Endometrium (tissue), 2 donors: Measurements from ENCODE around the gene AKAP6.

Experiments
- FAIRE-seq: peaks from 2 replicates; lab custom pipeline; 2012; peaks lifted over from hg19 to GRCh38; lab: Jason Lieb, UNC
- donor health status: control.
- donor health status: control.

The AKAP6 gene

DNA sequence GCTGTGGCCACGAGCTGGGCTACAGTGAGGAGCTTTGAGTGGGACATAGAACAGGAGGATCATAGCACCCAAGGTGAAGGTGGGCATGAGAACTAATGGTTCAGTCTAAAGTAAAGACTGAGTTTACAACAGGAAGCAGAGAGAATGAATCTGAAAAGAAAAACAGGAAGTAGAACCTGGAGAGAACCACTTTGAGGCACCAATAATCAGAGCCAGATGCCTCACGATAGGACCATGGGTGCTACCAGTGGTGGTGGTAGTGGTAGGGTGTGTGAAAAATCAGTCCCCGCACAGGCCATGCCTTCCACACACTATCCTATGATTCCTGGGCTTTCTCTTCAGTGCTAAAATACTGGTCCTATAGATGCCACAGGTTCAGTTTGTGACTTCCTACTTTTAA lies 293.6 kb downstream of the AKAP6 start:
- no peak for FAIRE-seq

GRCh38 chr14:32623300-32624093 lies 294.4 kb downstream of the AKAP6 start:
- FAIRE-seq = no peak

- no peak for FAIRE-seq
These were observed 296.1 kb downstream of the AKAP6 start for GRCh38 chr14:32625211-32625610.

- no peak for FAIRE-seq
These were observed 298.6 kb downstream of the AKAP6 start for GRCh38 chr14:32627545-32628298.

DNA sequence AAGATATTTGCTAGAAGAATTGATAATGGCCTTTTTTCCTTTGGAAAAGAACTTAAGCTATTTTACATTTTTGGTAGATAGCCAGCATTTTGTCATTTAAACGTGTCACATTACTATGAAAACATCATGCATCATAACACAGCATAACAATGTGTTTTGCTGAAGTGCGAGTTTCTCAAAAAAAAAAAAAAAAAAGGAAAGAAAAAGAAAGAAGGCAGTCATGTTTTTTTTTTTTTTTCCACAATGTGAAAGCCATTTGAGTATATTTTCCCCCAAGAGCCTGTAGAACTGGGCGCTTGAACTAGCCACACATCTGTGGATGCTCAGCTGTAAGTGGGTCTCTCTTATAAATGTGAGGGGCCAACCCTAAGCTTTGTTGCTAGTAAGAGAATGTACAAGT lies 300.1 kb downstream of the AKAP6 start:
- no peak for FAIRE-seq

- peak; percentile 4 for FAIRE-seq
These were observed 301.6 kb downstream of the AKAP6 start for GRCh38 chr14:32630701-32631100.

DNA sequence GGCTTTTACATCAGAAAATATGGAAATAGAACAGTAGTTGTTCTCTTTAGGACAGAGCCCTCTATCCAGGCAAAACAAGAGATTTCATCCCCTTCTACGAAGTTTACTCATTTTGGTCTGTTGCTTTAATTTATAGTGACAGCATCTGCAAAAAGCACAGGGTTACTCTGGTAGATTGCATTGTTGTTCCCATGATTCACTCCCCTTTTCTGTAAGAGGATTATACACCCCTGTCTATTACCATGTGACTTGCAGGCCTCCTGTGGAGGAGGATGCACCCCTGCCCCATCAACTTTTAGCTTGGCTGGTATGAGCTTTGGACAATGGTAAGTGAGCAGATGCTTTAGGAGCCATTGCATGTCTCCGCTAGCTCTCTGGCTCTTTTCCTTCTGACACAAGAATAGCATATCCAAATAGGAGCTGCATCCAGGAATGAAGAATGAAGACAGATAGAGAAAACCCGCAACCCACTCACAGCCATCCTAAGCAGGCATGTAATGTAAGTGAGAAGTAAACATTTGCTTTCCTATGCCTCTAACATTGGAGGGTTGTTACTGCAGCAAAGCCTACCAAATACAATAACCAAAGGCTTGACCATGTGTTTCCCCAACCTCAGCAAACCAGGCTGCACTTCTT lies 304.2 kb downstream of the AKAP6 start:
- FAIRE-seq = no peak

- no peak for FAIRE-seq
These were observed 304.8 kb downstream of the AKAP6 start for GRCh38 chr14:32633930-32634329.

DNA sequence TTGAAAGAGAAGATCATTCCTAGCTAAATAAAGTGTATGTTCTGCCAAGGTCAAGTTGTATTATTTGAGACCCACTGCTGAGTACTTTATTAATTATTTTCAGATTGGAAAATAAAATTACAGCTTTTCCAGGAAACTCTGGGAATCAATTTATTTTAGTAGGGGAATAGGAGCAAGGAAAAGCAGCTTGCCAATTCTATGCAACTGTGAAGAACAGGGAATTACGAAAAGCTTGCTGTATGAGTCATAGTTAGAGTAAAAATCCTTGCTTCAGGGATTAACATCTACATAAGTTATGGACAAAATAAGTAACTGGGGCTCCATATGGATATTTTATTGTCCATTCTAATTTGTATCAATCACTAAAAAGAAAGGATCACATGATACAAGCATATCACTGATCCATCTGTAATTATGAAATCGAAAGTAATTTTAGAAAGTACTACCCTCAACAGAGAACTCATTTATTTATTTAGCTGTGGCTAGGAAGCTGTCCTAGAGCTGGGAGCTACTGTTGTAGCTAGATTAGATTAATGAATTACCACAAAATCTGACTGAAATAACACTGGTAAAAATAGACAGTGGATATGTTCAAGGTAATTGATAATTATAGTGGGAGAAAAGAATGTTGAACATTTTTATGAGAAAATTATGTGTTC lies 306.1 kb downstream of the AKAP6 start:
- FAIRE-seq = no peak

GRCh38 chr14:32637582-32637981 lies 308.5 kb downstream of the AKAP6 start:
- FAIRE-seq = no peak

- no peak for FAIRE-seq
These were observed 310.1 kb downstream of the AKAP6 start for GRCh38 chr14:32639208-32639607.

DNA sequence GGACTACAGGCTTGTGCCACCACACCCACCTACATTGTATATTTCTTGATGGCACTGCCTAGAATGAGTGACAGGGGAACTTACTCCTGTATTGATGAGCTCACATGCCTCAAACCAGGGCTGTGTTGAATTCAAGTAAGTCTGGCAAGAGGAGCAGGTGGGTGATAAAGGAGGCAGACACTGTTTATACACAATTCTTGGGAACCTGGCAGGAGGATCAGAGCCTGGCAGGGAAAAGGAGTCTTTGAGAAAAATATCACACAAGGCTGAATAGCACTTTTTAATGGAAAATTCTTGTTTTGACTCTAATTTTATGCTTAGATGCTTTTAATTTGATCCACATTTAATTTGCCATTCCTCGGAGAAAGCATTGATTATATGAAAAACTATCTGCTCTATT lies 316.5 kb downstream of the AKAP6 start:
- no peak for FAIRE-seq

DNA sequence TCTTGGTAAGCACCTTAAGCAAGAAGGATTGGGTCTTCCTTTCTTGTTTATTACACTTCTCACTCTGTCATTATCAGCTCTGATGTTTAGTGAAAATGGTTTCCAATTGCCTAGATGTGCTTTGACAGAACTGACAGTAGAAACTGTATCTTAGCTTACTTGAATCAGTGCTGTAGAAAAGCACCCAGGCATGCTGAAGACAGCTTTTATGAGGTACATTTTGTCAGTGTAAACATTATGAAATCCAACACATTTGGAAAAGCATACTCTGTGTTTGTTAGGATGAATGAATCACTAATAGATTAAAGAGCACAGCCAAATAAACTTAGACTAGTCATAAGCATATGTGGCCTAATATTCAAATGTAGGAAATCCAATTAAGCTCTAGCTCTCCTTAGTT lies 319.3 kb downstream of the AKAP6 start:
- peak; percentile 8 for FAIRE-seq

DNA sequence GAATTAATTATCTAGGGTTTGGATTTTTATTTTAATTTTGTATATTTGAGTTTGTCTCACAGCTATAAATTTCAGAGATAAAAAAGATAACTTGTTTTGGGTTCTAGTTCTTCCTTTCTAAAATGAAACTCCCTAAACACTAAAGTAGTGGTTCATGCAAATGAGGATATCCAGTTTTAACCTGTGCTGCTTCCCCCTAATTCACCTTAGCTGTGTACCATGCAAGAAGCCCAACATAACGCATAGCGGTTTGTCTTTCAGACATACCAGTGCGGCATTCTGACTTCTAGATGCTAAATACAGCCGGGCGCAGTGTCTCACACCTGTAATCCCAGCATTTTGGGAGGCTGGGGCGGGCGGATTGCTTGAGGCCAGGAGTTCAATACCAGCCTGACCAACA lies 320.9 kb downstream of the AKAP6 start:
- no peak for FAIRE-seq

- no peak for FAIRE-seq
These were observed 321.6 kb downstream of the AKAP6 start for GRCh38 chr14:32650665-32651064.

GRCh38 chr14:32654106-32654505 lies 325.0 kb downstream of the AKAP6 start:
- FAIRE-seq = no peak

DNA sequence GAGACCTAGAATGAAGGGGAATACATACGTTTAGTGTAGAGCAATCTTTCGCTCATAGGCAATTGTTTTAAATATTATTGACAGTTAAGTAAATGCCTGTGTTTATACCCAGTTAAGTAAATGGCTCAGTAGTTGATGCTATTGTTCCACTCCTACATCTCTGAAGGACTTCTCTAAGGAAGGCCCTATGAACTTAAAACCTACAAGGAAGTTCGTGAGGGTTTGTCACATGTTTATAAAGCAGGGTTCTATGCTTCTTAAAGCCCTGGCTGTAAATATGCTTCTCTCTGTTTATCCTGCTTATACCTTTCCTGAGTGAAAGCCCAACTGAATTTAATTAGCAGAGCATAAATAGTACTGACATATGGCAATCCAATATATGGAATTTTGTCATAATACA lies 327.5 kb downstream of the AKAP6 start:
- FAIRE-seq = no peak

- no peak for FAIRE-seq
These were observed 328.0 kb downstream of the AKAP6 start for GRCh38 chr14:32657081-32657480.

DNA sequence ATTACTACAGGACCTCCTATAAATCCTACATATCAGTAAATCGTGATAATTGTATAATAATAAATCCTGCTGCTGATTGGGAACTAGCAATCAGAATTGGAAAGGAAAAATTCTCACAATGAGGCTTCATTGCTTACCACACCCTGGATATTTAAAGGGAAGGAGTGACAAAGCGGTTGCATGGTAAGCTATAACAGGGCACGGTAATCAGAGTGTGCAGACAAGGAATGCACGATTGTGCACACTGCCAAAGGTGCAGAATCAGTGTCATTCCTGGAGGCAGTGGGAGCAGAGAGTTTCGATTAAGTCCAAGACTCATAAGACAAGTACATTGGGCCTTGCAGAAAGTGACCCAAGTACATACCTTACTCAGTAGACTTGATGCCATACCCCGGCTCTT lies 332.1 kb downstream of the AKAP6 start:
- FAIRE-seq = no peak

DNA sequence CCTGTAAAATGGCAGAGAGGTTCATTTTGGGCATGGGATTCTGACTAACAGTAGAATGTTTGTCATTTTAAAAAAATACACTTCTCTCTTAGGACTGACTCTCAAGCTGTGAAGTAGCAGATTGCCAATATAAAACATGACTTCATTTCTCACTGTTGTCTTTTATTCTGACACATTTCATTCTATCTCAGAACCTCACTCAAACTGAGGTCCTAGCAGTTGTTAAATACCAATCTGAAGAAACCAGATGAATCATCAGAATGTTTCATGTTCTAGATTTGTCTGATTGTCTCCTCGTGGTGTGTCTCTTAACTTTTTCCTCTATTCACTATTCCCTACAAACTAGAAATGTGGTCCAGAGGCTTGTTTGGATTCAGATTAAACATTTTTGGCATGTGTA lies 333.1 kb downstream of the AKAP6 start:
- no peak for FAIRE-seq

DNA sequence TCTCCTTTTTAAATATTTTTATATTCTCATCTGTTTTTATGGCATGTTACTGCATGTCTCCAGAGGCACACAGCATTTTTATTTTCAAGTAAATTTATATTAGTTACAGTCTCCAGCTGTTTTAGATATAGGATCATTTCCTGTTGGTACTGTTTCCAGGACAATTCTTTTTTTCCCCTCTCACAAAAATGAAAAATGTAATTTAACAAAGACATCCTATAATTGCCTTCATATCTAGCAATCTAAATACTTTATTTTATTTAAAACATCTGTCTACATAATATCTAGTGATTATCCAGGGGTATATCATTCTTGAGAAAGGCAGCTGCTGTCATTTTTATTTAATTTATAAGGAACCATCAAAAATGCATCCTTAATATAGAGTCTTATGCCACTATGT lies 337.2 kb downstream of the AKAP6 start:
- FAIRE-seq = no peak

DNA sequence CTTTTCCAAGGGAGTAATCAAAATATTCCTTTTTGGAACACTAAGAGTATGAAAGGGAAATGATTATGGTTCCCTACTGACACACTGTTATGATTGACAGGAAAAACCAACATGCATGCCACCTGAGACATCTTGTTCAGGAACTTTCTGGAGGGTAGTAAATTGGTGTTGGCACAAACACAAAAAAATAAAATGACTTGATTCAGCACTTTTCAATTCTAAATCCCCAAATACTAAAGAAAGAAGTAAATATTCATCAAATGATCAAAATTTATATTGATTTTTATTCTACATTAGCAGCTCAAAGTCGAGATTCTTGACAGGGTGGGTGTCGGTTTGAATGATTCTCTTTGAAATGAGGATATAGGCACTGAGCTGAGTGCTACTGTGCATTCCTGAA lies 338.2 kb downstream of the AKAP6 start:
- no peak for FAIRE-seq

GRCh38 chr14:32667791-32668190 lies 338.7 kb downstream of the AKAP6 start:
- no peak for FAIRE-seq
